ENCODE data around the gene ANTXR2.

- no peak for TF ChIP-seq CTCF (IDR thresholded peaks at IDR 0.05)
- TF ChIP-seq POLR2A (IDR thresholded peaks at IDR 0.05), result no peak
These were observed 64.1 kb downstream of the ANTXR2 start for GRCh38 chr4:80008971-80009370.

Measured in heart left ventricle (tissue), 13 donors.